Measurements from ENCODE around the gene ULK4.

- TF ChIP-seq CTCF (IDR thresholded peaks at IDR 0.05 in 4 of 5, conservative IDR thresholded peaks at IDR 0.05 in 1 of 5), result no peak
- TF ChIP-seq POLR2A (IDR thresholded peaks at IDR 0.05), result no peak
Measured at GRCh38 chr3:41293169-41293681, 668.7 kb downstream of the ULK4 start.

Measured in gastrocnemius medialis (tissue), 4 donors.